Thoracic aorta (tissue), 2 donors: ENCODE measurements around the gene TPBGL. TPM values are rescaled to one million over a fixed set of nuclear protein-coding genes. Genes with fewer than 3 reads are reported as not detected.

ENCODE experiments used
- ATAC-seq: fragments of 150-250 bp; one replicate; pipeline ENCODE4 v1.8.0; 2017; ENCODE audit warnings: low read depth; ENCODE audit not compliant: insufficient number of reproducible peaks, low FRiP score
- DNase-seq: peaks from one replicate; pipeline ENCODE4 v3.0.0-alpha.2; 2020; ENCODE audit warnings: low spot score
- H3K27ac ChIP-seq, 2 donors: fragments of 200-600 bp; sonication (generic); 1 replicate in 1 of 2; 2 replicates in 1 of 2; pipeline ENCODE4 v1.5.1; 2016; ENCODE audit warnings: mild to moderate bottlenecking in 2 of 2, moderate library complexity in 2 of 2
- H3K27me3 ChIP-seq: fragments of 200-600 bp; sonication (generic); replicated peaks from 2 replicates; pipeline ENCODE4 v1.6.0; 2016; ENCODE audit warnings: mild to moderate bottlenecking; ENCODE audit not compliant: insufficient read depth
- H3K36me3 ChIP-seq: fragments of 200-600 bp; sonication (generic); one replicate; pipeline ENCODE4 v1.5.1; 2016
- H3K4me1 ChIP-seq, 2 donors: fragments of 200-600 bp; sonication (generic); 1 replicate in 1 of 2; 2 replicates in 1 of 2; pipeline versions ENCODE4 v1.5.1 to v1.6.0; 2016; ENCODE audit warnings: low read depth in 2 of 2, mild to moderate bottlenecking in 1 of 2; ENCODE audit not compliant: control insufficient read depth in 1 of 2
- H3K4me3 ChIP-seq: fragments of 200-600 bp; sonication (generic); 2 replicates; pipeline ENCODE4 v1.5.1; 2016; ENCODE audit warnings: mild to moderate bottlenecking
- H3K9me3 ChIP-seq: fragments of 200-600 bp; sonication (generic); 2 replicates; pipeline ENCODE4 v1.5.1; 2016
- total RNA-seq, 2 donors: library from RNA; depleted of rRNA; stranded (reverse); fragments of >200 nt; gene quantifications; one replicate each; pipeline versions ENCODE4 v1.1.0 to v1.2.3, GENCODE V29; 2016
- TF ChIP-seq, protein P1 (sequence below): fragments of 200-600 bp; sonication (generic); IDR thresholded peaks from one replicate; pipeline ENCODE4 v1.5.1; 2019; ENCODE audit warnings: antibody characterized with exemption

Gene TPBGL
- total RNA-seq, 2 donors from 2014 or later: 0.21 TPM; not detected in 1

DNA sequence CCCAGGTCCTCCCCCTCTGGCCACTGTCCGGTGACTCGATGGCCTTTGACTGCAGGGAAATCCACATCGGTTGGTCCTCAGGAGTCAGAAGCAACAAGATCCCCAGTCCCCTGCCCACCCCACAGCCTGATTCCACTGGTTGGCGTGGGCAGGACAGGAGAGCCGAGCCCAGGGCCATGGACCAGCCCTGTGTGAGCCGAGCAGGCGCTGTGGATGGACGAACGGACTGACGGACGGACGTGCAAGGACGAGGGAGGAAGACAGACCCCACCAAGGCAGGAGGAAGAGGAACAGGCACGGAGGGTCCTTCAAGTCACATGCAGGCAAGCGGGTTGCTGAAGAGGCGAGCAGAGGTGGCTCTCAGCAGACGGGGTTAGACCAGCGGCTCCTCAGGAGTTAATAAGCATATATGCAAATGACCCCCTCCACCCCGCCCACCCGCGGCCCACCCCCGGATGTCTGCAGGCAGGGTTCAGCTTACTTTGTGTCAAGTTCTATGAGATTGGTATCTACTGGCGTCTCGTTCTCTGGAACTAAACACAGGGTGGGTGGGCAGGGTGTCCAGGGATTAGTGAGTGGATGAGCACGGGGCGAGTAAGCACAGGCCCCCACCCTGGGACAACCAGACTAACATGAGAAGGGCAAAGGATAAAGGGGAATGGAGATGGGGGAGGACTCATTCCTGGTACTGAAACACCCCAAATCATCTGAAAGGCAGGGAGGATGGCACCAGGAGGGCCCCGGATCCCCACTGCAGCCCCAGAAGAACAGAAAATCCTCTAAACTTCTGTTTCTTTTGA lies 26.8 kb downstream of the TPBGL start:
- ATAC-seq: no peak
- no peak overlapping the region for H3K4me3 ChIP-seq
- no peaks in the 10 kb centered on the region for H3K9me3 ChIP-seq
- H3K27me3 ChIP-seq: no peaks in the 10 kb centered on the region
- no peaks in the 10 kb centered on the region for H3K4me1 ChIP-seq
- H3K36me3 ChIP-seq: no peaks in the 10 kb centered on the region
- no peak for DNase-seq
- no peak overlapping the region for H3K27ac ChIP-seq
- TF ChIP-seq, protein P1, sequence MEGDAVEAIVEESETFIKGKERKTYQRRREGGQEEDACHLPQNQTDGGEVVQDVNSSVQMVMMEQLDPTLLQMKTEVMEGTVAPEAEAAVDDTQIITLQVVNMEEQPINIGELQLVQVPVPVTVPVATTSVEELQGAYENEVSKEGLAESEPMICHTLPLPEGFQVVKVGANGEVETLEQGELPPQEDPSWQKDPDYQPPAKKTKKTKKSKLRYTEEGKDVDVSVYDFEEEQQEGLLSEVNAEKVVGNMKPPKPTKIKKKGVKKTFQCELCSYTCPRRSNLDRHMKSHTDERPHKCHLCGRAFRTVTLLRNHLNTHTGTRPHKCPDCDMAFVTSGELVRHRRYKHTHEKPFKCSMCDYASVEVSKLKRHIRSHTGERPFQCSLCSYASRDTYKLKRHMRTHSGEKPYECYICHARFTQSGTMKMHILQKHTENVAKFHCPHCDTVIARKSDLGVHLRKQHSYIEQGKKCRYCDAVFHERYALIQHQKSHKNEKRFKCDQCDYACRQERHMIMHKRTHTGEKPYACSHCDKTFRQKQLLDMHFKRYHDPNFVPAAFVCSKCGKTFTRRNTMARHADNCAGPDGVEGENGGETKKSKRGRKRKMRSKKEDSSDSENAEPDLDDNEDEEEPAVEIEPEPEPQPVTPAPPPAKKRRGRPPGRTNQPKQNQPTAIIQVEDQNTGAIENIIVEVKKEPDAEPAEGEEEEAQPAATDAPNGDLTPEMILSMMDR: no peak

DNA sequence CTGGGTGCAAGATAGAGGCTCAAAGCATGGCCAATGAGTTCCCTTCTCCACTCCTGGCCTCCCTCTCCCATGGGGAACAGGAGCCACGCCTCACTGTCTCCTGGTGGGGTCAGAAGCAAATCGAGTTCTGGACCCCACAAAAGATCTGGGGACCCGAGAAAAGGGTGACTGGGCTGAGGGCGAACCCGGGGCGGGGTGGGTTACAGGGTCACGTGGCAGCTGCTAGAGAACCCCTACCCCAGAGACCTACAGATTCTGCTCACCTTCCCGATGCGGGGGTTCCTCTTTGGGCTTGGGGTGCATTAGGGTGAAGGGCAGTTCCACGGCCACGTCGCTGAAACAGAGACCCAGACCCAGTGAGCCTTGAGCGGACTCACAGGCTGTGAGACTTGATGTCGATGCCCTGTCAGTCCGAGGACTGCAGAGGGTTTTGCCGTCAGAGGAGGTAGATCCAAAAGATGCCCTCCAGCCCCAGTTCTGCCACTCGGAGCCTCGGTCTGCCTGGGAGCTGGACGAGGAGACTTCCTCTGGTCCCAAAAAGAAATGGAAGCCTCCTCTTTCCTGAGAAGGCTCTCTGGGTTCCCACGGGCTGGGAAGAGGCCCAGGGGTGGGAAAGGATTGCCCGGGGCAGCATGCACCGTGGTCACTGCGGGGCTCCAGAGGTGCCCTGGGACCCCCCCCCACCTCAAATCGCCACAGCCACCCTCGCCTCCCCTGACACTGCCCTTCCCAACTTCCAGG lies 28.2 kb downstream of the TPBGL start:
- TF ChIP-seq, protein P1: no peak
- Histone ChIP-seq H3K9me3 (no peaks in the 10 kb centered on the region), H3K4me3 (no peak overlapping the region), H3K4me1 (no peaks in the 10 kb centered on the region), H3K27me3 (no peaks in the 10 kb centered on the region), H3K36me3 (no peaks in the 10 kb centered on the region), H3K27ac (no peak overlapping the region)
- ATAC-seq (no peak), DNase-seq (no peak)

DNA sequence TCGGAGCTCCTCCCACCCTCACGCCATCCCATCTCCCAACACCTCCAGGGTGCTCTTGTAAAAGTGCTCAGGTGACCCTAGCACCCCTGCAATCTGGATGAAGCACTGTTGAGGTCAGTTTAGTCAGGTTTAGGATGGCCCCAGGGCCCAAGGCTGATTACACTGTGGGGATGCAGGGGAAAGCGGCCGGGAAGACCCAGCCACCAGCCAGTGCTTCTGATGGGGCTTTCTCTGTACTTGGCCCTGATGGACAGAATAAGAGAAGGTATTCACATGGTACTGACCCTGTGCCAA lies 28.7 kb downstream of the TPBGL start:
- H3K27me3 ChIP-seq: no peaks in the 10 kb centered on the region
- no peaks in the 10 kb centered on the region for H3K9me3 ChIP-seq
- no peak overlapping the region for H3K27ac ChIP-seq
- H3K36me3 ChIP-seq: no peaks in the 10 kb centered on the region
- DNase-seq: no peak
- H3K4me1 ChIP-seq: no peaks in the 10 kb centered on the region
- TF ChIP-seq, protein P1: no peak
- no peak overlapping the region for H3K4me3 ChIP-seq
- no peak for ATAC-seq

DNA sequence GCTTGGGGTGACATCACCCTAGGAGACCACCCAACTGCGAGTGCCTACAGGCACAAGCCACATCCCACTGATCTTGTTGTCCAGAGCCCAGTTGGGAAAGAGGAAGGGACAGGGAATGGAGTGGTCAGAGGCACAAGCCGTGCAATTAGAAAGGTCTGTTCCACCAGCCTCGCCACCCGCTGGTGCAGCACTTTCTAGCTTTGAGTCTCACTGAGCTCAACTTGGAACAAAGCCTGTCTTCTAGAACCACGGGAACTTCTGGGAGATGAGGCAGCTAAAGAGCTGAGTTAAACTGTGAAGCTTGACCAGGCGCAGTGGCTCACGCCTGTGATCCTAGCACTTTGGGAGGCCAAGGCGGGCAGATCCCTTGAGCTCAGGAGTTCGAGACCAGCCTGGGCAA lies 29.3 kb downstream of the TPBGL start:
- H3K27me3 ChIP-seq: no peaks in the 10 kb centered on the region
- ATAC-seq (no peak), DNase-seq (no peak)
- no peaks in the 10 kb centered on the region for H3K36me3 ChIP-seq
- no peak overlapping the region for H3K4me3 ChIP-seq
- H3K4me1 ChIP-seq: no peaks in the 10 kb centered on the region
- TF ChIP-seq, protein P1: no peak
- H3K27ac ChIP-seq: no peak overlapping the region
- H3K9me3 ChIP-seq: no peaks in the 10 kb centered on the region

DNA sequence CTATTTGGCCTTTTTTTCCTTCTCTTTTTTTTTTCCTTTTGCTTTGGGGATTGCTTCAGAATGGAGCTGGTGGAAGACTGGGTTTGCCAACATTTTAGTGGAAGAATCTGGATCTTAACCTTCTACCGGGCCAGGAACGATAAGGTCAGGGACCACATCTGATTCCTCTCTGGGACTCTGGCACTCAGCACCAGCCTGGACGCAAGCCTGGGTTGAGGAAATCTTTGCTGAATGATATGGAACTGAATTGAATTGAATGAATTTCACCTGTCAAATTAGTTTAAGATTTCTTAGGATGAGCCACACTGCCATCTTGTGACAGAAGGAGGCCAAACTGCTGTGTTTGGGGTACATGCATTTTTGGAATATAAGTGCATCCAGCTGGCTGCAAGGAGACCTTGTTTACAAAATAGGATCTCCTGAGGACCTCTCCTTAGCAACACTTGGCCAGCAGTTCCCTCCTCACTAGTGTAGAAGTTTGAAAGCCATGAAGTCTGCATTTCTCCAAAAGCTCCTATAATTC lies 30.4 kb downstream of the TPBGL start:
- H3K9me3 ChIP-seq: no peaks in the 10 kb centered on the region
- H3K27me3 ChIP-seq: no peaks in the 10 kb centered on the region
- no peak overlapping the region for H3K4me3 ChIP-seq
- no peaks in the 10 kb centered on the region for H3K4me1 ChIP-seq
- no peak overlapping the region for H3K27ac ChIP-seq
- ATAC-seq (no peak), DNase-seq (no peak)
- H3K36me3 ChIP-seq: no peaks in the 10 kb centered on the region
- TF ChIP-seq, protein P1: no peak
